Aorta (tissue), 5 donors: ENCODE measurements around the gene TAS1R1. TPM values are rescaled to one million over a fixed set of nuclear protein-coding genes. Genes with fewer than 3 reads are reported as not detected.

Experiments
- ATAC-seq: fragments of 200-7000 bp; cut with Tn5 transposase; one replicate; pipeline ENCODE4 v1.9.1; 2022; ENCODE audit warnings: moderate library complexity; ENCODE audit not compliant: low FRiP score
- DNase-seq, 2 donors: peaks; one replicate each; pipeline ENCODE4 v3.0.0-alpha.2; 2020
- H3K27ac ChIP-seq, 2 donors: one replicate each; pipeline ENCODE4 v1.5.1; 2013; ENCODE audit warnings: low read length in 2 of 2, mild to moderate bottlenecking in 2 of 2, moderate library complexity in 2 of 2, control low read depth in 1 of 2, inconsistent platforms in 1 of 2, low read depth in 1 of 2
- H3K27me3 ChIP-seq, 2 donors: one replicate each; pipeline ENCODE4 v1.6.1; 2013; ENCODE audit warnings: control low read depth in 1 of 2, low read length in 1 of 2, mild to moderate bottlenecking in 1 of 2, moderate library complexity in 1 of 2; ENCODE audit not compliant: insufficient read depth in 2 of 2, control insufficient read depth in 1 of 2
- H3K36me3 ChIP-seq, 2 donors: one replicate each; pipeline ENCODE4 v1.6.1; 2013; ENCODE audit warnings: control low read depth in 1 of 2, low read length in 1 of 2, mild to moderate bottlenecking in 1 of 2; ENCODE audit not compliant: insufficient read depth in 2 of 2, control insufficient read depth in 1 of 2
- H3K4me1 ChIP-seq, 2 donors: one replicate each; pipeline ENCODE4 v1.6.1; 2013; ENCODE audit warnings: low read length in 2 of 2, control low read depth in 1 of 2, mild to moderate bottlenecking in 1 of 2, moderate library complexity in 1 of 2; ENCODE audit not compliant: insufficient read depth in 2 of 2, control insufficient read depth in 1 of 2
- H3K4me3 ChIP-seq, 2 donors: one replicate each; pipeline ENCODE4 v1.5.1; 2013; ENCODE audit warnings: low read length in 2 of 2, control low read depth in 1 of 2, mild to moderate bottlenecking in 1 of 2
- H3K9me3 ChIP-seq: one replicate; pipeline ENCODE4 v1.6.1; 2013; ENCODE audit warnings: mild to moderate bottlenecking, low read length; ENCODE audit not compliant: control insufficient read depth
- WGBS, 2 donors: extraction: QIAGEN DNeasy Blood & Tissue Kit; methylation state at CpG; one replicate each; pipeline ENCODE4 v1.1.7; 2013; 5-methylcytosine and 5-hydroxymethylcytosine counted together
- intact Hi-C, 2 donors: fragments of 100-400 bp; cut with DNase I; formaldehyde crosslinking; loops; one replicate each; pipeline versions ENCODE4 v1.14.2 to v1.15.0; 2022
- polyA plus RNA-seq, 2 donors: library from polyadenylated mRNA; stranded (reverse); fragments of 200-250 nt; gene quantifications; one replicate each; pipeline ENCODE4 v1.2.3, GENCODE V29; 2013
- total RNA-seq, 2 donors: library from RNA; stranded (reverse); fragmentation: NEBNext Ultra II Directional; extraction: Animal tissue kit (Norgen Biotek cat#: 25700); gene quantifications; one replicate each; pipeline ENCODE4 v1.2.1, GENCODE V29; 2021
- donor health status: healthy with polysubstance abuse.
- donor health status: Bipolar disorder and iron deficiency.
- donor health status: DM: no; HTN: no; CAD: no.
- donor health status: DM: no; HTN: no; CAD: no.
- donor health status: DM: yes; HTN: yes; CAD: no.

The TAS1R1 gene
- total and polyA plus RNA-seq, 4 donors: 1.3 TPM; not detected in 3

GRCh38 chr1:6574025-6574620 lies 19.0 kb downstream of the TAS1R1 start:
- 84 to 85% methylated on average over 8 of the region's 8 CpGs for WGBS, 2 donors
- no peak for ATAC-seq

GRCh38 chr1:6574818-6575217 lies 19.7 kb downstream of the TAS1R1 start:
- H3K9me3 ChIP-seq: peaks cover 2% of the 10 kb centered on the region
- H3K27me3 ChIP-seq: no peaks in the 10 kb centered on the region
- no peaks in the 10 kb centered on the region for H3K36me3 ChIP-seq
- 87 to 88% methylated on average over 14 of the region's 14 CpGs for WGBS, 2 donors
- no peak overlapping the region for H3K4me3 ChIP-seq
- DNase-seq: no peak
- no peak overlapping the region for H3K27ac ChIP-seq
- intact Hi-C loops: no loop called here
- ATAC-seq: no peak
- H3K4me1 ChIP-seq: no peaks in the 10 kb centered on the region

More at GRCh38 chr1:6574025-6574620, 19.0 kb downstream of the TAS1R1 start:
- Histone ChIP-seq H3K27ac (no peak overlapping the region), H3K9me3 (peaks cover 2% of the 10 kb centered on the region), H3K36me3 (no peaks in the 10 kb centered on the region), H3K4me1 (no peaks in the 10 kb centered on the region), H3K27me3 (no peaks in the 10 kb centered on the region), H3K4me3 (no peak overlapping the region)
- no peak for DNase-seq
- intact Hi-C loops: no loop called here

- ATAC-seq: no peak
- no peak overlapping the region for H3K27ac ChIP-seq
- no peaks in the 10 kb centered on the region for H3K27me3 ChIP-seq
- intact Hi-C loops: no loop called here
- H3K4me3 ChIP-seq: no peak overlapping the region
- DNase-seq: no peak
- 54 to 77% methylated on average over 6 of the region's 6 CpGs for WGBS, 2 donors
- H3K9me3 ChIP-seq: no peaks in the 10 kb centered on the region
- no peaks in the 10 kb centered on the region for H3K36me3 ChIP-seq
- H3K4me1 ChIP-seq: no peaks in the 10 kb centered on the region
Observed at GRCh38 chr1:6577831-6578525, 22.9 kb downstream of the TAS1R1 start.

- Histone ChIP-seq H3K36me3 (no peaks in the 10 kb centered on the region), H3K4me1 (no peaks in the 10 kb centered on the region), H3K4me3 (no peak overlapping the region), H3K27ac (peak overlapping the region in 1 of 2 donors; percentile 86), H3K27me3 (no peaks in the 10 kb centered on the region), H3K9me3 (no peaks in the 10 kb centered on the region)
- intact Hi-C loops: no loop called here
- WGBS, 2 donors: 84 to 91% methylated on average over 14 of the region's 14 CpGs
- ATAC-seq (no peak), DNase-seq (no peak)
Observed at GRCh38 chr1:6578624-6579373, 23.7 kb downstream of the TAS1R1 start.

GRCh38 chr1:6579374-6580118 lies 24.4 kb downstream of the TAS1R1 start, which contains the start of gene ZBTB48:
TSS of gene ZBTB48 (plus strand) at chr1:6579994. CDS start at chr1:6580610, 616 bp downstream.
- Histone ChIP-seq H3K27me3 (no peaks in the 10 kb centered on the region), H3K27ac (peak within 1 kb of the TSS in 1 of 2 donors; percentile 86), H3K4me3 (peak within 1 kb of the TSS; percentile 19 to 64), H3K9me3 (no peaks in the 10 kb centered on the region), H3K36me3 (no peaks in the 10 kb centered on the region), H3K4me1 (no peaks in the 10 kb centered on the region)
- ATAC-seq: peak; percentile 98
- peak; percentile 100 for DNase-seq
- intact Hi-C loops: loop anchor here in 1 of 2 donors (5.0 kb wide), 1 partner anchor 48 kb away; no protein-coding TSS in a partner anchor
- 13% methylated on average over 58 of the region's 58 CpGs for WGBS, 2 donors

GRCh38 chr1:6580119-6580592 lies 25.0 kb downstream of the TAS1R1 start:
- WGBS, 2 donors: 0 to 1% methylated on average over 24 to 30 of the region's 30 CpGs
- DNase-seq (no peak), ATAC-seq (peak; percentile 5)
- intact Hi-C loops: loop anchor here in 1 of 2 donors (5.0 kb wide), 1 partner anchor 47 kb away; no protein-coding TSS in a partner anchor
- Histone ChIP-seq H3K36me3 (no peaks in the 10 kb centered on the region), H3K4me1 (no peaks in the 10 kb centered on the region), H3K4me3 (peak overlapping the region; percentile 19 to 64), H3K27me3 (no peaks in the 10 kb centered on the region), H3K9me3 (no peaks in the 10 kb centered on the region), H3K27ac (peak overlapping the region in 1 of 2 donors; percentile 67)

- Histone ChIP-seq H3K36me3 (no peaks in the 10 kb centered on the region), H3K27ac (peak overlapping the region in 1 of 2 donors; percentile 67), H3K27me3 (no peaks in the 10 kb centered on the region), H3K4me3 (peak overlapping the region; percentile 19 to 64), H3K4me1 (no peaks in the 10 kb centered on the region), H3K9me3 (no peaks in the 10 kb centered on the region)
- peak in 1 of 2 donors; percentile 58 for DNase-seq
- intact Hi-C loops: loop anchor here in 1 of 2 donors (5.0 kb wide), 1 partner anchor 46 kb away; no protein-coding TSS in a partner anchor
- ATAC-seq: peak; percentile 2
- 14 to 17% methylated on average over 19 of the region's 19 CpGs for WGBS, 2 donors
Observed at GRCh38 chr1:6580593-6581409, 25.7 kb downstream of the TAS1R1 start.
